NOMO-1 (cell line): Measurements from ENCODE around the gene LDLRAD3.

Source experiments
- DNase-seq, 2 experiments: peaks; one replicate each; lab custom pipeline; 2025; ENCODE audit not compliant: unreplicated experiment in 2 of 2; lab: John Stamatoyannopoulos, UW

Gene LDLRAD3

GRCh38 chr11:36094164-36094563 is 150.3 kb downstream of the LDLRAD3 start:
- no peak for DNase-seq

DNA sequence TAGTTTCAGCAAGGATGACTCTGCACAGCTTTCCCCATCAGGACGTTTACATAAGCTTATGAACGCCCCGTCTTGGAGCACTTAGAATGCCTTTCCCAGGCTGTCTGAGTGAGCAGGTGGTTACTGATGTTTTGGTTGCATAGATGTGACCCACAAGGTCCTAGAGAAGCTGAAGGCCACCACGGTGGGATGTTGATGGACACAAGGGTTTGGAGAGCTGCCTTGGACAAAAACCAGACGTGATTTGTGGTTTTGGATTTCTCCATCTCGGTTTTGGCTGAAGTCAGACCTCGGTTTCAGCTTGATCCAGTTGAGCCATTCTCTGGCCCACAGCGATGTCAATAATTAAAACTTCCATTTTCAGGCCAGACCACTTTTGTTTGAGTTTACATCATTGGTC is 151.9 kb downstream of the LDLRAD3 start:
- no peak for DNase-seq

DNA sequence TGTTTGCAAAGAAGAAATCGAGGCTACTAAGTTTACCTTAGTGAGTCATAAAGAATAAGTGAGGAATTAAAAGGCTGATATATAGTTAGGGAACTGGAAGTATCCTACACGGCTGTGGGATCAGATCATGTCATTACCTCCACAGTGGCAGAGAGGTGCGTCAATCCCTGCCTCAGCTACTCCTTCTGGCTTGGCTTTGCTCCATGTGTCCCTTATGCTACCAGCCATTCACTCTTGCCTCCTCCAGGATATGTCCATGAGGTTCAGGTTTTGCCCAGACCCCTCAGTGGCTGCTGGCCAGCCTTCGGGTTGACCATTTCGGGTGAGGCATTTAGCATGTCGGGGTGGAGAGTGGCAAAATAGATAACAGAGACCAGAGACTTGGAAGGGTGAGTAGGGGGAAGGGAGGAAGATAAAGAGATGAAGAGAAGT is 153.4 kb downstream of the LDLRAD3 start:
- no peak for DNase-seq

GRCh38 chr11:36098087-36098486 is 154.2 kb downstream of the LDLRAD3 start:
- DNase-seq = no peak

GRCh38 chr11:36098853-36099375 is 155.1 kb downstream of the LDLRAD3 start:
- DNase-seq = no peak

GRCh38 chr11:36101466-36101865 is 157.6 kb downstream of the LDLRAD3 start:
- DNase-seq = no peak

DNA sequence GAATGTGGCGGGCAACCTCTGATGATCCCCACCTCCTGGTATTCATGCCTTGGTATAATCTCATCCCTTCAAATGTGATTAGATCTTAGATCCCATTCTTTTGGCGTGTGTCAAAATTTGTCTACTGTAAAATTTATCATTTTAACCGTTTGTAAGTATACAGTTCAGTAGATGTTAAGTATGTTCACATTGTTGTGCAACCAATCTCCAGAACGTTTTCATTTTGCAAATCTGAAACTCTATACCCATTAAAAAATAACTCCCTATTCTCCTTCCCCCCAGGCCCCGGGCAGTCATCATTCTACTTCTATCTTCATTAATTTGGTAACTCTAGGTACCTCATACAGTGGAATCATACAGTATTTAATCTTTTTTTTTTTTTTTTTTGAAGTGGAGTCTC is 159.0 kb downstream of the LDLRAD3 start:
- no peak for DNase-seq

DNA sequence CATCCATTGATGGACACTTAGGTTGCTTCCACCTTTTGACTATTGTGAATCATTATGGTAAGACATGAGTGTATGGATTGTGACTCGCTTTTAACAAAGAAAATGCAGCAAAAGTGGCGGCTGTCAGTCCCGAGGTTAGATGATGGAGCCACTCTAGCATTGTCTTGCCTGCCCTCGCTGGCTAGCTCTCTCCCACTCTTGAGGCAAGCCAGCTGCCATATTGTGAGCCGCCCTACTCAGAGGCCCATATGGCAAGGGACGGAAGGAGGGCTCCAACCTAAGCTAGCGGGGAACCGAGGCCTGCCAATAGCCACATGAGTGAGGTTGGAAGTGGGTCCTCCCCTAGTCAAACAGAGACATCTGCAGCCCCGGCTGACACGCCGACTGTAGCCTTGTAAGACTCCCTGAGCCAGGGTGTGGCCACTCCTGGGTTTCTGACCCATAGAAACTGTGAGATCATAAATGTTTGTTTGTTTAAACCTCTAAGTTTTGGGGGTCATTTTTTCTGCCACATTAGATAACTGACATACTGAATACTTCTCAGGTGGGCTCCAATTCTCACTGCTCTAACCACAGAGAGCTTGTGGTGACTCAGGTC is 160.2 kb downstream of the LDLRAD3 start:
- no peak for DNase-seq

DNA sequence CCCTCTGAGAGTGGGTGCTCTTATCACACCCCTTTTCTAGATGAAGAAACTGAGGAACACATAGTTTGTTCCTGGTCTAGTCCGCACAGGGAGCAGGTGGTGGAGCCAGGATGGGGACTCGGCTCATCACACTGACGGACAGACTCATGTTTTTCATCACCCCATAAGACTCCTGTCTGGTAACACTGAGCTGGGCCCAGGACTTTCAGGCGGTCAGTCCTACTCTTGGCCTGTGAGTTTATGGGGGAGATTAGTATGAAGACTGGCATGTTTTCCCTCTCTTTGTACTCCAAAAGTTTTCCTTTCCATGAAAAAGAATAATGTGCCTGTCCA is 160.8 kb downstream of the LDLRAD3 start:
- DNase-seq = no peak

DNA sequence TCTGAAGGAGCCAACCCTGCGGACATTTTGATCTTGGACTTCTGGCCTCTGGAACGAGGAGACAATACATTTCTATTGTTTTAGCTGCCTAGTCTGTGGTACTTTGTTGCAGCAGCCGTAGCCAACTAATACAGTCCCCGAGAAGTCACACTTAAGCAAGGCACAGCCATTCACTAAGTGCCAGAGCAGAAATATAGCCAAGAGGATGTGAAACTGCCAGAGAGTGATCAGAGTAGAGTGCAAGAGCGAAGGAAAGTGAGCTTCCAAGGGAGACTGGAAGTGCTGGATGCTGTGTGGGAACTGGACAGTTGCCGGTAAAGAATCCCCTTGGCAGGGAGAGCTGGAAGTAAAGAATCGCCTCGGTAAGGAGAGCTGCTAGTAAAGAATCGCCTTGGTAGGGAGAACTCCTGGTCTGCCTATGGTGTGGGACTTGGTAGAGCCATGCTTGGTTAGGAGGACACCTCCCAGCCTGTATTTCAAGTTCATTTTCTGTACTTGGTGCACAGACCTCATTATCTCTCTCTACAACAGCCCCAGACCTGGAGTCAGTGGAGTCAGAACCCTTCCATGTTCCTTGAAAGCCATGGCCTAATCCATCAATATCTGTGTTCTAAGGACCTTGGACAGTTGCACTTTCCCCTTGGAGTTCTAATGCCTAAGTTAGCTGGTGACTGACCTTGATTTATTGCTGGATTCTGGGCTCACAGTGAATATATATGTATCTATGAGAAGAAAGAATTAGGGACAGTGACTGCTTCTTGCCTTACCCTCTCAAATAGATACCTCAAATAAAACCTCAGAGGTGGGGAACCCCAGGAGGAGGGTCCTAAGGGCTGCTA is 162.1 kb downstream of the LDLRAD3 start:
- DNase-seq = no peak

GRCh38 chr11:36107547-36107946 is 163.7 kb downstream of the LDLRAD3 start:
- no peak for DNase-seq

- DNase-seq = no peak
Observed at GRCh38 chr11:36108881-36109589, 165.2 kb downstream of the LDLRAD3 start.

DNA sequence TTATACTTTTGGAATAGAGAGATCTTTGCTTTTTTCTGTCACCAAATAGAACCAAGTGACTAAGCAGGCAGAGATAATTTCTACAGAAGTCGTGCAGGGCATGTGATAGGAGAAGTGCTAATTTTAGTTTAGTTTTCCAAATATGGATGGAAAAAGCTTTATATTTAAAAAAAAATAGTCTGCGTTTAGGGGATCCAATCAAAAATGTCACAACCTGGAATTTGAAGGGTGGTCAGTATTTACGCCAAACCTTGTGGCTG is 165.7 kb downstream of the LDLRAD3 start:
- no peak for DNase-seq

DNA sequence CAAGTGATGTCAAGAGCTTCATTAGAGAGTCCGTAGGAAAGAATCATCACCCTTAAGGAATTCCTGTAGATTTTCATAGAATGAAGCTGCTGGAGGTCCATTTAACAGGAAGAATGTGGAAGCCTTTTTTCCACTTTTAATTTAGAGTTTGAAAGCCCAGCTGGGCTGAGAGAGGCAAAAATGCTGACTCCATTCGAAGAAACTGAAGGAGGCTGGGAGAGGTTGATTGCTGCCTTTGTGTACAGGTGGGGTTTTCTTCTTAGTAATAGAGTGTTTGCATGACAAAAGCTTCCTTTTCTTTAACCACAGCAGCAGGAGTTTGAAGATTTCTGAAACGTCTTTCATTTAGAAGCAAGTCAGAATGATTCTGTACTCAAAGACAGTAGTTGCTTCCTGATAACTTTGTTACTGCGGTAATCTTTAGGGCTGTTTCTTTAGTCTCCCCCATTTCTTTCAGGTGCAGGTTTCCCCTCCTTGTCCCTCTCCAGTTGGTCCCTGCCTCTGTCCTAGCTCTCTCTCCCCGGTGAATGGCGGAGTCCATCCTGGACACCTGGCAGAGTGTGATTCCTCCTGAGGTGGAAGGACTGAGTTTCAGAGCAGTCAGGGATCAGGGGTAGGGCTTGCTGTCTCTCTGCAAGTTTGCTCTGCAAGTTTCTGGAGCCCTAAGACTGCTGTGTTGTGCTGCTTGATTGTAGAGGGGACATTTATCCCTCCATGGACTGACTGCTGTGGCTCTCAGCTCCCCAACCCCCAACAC is 166.2 kb downstream of the LDLRAD3 start:
- no peak for DNase-seq

DNA sequence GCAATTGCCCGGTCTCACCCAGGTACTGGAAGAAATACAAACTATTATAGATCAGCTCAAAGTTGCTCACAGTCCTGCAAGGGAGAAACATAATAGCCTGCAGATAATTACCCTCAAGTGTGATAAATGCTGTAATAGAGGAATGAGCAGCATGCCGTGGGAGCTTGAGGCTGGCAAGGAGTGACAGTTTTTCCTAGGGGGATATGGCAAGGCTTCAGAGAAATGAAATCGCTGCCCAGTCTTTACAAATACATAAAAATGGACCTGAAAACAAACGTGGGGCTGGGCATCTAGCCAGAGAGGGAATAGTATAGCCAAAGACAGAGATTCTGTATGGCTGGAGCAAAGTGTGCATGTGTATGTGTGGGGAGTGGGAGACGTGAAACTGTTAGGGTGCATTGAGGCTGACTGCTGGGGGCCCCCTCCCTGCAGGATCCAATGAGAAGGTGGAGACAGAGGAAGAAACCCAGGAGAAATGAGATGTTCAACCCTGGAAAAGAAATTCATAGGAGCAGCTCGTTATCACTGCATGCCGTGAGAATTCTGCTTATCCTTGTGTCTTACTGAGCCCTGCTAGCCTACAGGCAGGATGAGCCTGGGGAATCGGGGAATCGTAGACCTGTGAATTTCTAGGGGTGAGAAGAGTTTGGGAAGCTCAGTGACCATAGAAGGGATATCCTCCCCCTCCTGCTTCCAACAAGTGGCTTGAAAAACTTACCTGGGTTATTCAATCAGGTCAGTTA is 167.0 kb downstream of the LDLRAD3 start:
- no peak for DNase-seq

DNA sequence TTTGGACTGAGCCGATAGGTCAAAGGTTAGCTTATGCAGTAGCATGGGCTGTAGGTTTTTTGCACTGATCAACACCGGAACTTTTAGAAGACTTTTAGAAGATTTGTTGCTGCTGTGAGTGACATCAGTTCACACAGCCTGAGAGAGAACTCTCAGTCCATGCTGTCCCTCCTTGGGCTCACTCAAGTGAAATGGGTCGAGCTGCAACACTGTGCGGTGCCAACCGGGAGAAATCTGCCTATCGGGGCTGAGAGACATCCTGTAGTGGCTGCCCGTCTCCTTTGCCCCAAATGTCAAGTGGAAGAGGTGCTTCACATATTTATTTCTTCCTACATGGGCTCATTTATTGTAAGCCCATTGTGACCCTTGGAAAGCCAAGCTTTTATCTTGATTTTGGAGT is 170.2 kb downstream of the LDLRAD3 start:
- no peak for DNase-seq

DNA sequence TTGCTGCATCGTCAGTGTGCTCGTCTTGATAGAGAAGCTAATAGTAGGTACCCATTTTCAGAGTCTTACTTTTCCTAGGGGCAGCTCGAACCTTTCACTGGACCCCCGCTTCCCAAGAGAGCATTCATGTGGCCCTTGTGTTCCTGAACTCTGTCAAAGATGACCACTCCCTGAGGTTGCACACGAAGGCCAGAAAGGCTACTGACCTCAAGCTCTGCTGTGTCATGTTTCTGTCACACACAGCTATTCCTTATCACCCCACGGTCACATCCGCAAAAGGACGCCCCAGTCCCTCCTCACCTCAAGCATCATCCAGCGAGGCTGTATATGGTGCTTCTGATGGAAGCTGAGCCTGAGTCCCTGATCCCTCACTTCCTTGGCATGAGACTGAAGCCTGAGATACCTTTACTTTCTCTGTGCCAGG is 171.5 kb downstream of the LDLRAD3 start:
- DNase-seq = no peak

GRCh38 chr11:36116161-36116560 is 172.3 kb downstream of the LDLRAD3 start:
- DNase-seq = no peak

- no peak for DNase-seq
Observed at GRCh38 chr11:36118084-36118483, 174.2 kb downstream of the LDLRAD3 start.

GRCh38 chr11:36119300-36119699 is 175.4 kb downstream of the LDLRAD3 start:
- no peak for DNase-seq

- no peak for DNase-seq
Observed at GRCh38 chr11:36121054-36121453, 177.2 kb downstream of the LDLRAD3 start.
